HL-60 (cell line): Measurements from ENCODE around the gene FAM118A.

Source experiments
- DNase-seq, 2 experiments: peaks; one replicate each; pipeline ENCODE4 v3.0.0-alpha.2; 2010 to 2020; ENCODE audit warnings: low read depth in 1 of 2, low spot score in 1 of 2
- H3K27ac ChIP-seq: fragments of 250-450 bp; sonication (Bioruptor Pico); replicated peaks from 2 replicates; pipeline ENCODE4 v1.5.1; 2020; ENCODE audit warnings: mild to moderate bottlenecking, moderate library complexity
- H3K27me3 ChIP-seq: fragments of 250-450 bp; sonication (Bioruptor Pico); 2 replicates; pipeline ENCODE4 v1.5.1; 2021; ENCODE audit warnings: mild to moderate bottlenecking, moderate library complexity; ENCODE audit not compliant: insufficient read depth, poor library complexity, severe bottlenecking
- H3K4me3 ChIP-seq: replicated peaks from 2 replicates; pipeline ENCODE4 v1.5.1; 2011; ENCODE audit warnings: mild to moderate bottlenecking, control low read depth, low read length; ENCODE audit not compliant: insufficient read depth
- CTCF ChIP-seq: IDR thresholded peaks from one replicate; pipeline ENCODE4 v1.5.1; 2011; ENCODE audit warnings: low read length, control low read depth, inconsistent platforms; ENCODE audit not compliant: insufficient read depth
- GABPA ChIP-seq: IDR thresholded peaks from 2 replicates; pipeline ENCODE4 v1.6.1; 2012; ENCODE audit warnings: low read depth
- POLR2AphosphoS5 ChIP-seq: IDR thresholded peaks from 2 replicates; pipeline ENCODE4 v1.6.1; 2012; ENCODE audit warnings: low read depth
- REST ChIP-seq: IDR thresholded peaks from 2 replicates; pipeline ENCODE4 v1.6.1; 2012; ENCODE audit warnings: low read depth; ENCODE audit not compliant: insufficient replicate concordance
- SPI1 ChIP-seq: IDR thresholded peaks from 2 replicates; pipeline ENCODE4 v1.6.1; 2012; ENCODE audit warnings: low read depth, mild to moderate bottlenecking, borderline replicate concordance

FAM118A gene

GRCh38 chr22:45262931-45263462 lies 46.7 kb upstream of the FAM118A start:
- TF ChIP-seq GABPA: no peak
- TF ChIP-seq REST: no peak
- no peak; the same call in 1 of the 2 replicates for TF ChIP-seq POLR2AphosphoS5
- no peak for TF ChIP-seq CTCF
- TF ChIP-seq SPI1: no peak
- Histone ChIP-seq H3K4me3 (0 out of 2 replicates have a peak overlapping the region, but pooled peaks have one; percentile 1), H3K27ac (peak overlapping the region; percentile 58; the same call in 1 of the 2 replicates), H3K27me3 (no peaks in the 10 kb centered on the region)
- no peak for DNase-seq

GRCh38 chr22:45263463-45264269 lies 46.1 kb upstream of the FAM118A start:
- DNase-seq: peak; percentile 77 to 94
- no peak for TF ChIP-seq GABPA
- TF ChIP-seq SPI1: peak; percentile 95
- TF ChIP-seq POLR2AphosphoS5: no peak; the same call in 1 of the 2 replicates
- peak; percentile 45 for TF ChIP-seq CTCF
- no peak for TF ChIP-seq REST
- Histone ChIP-seq H3K27ac (peak overlapping the region; percentile 58), H3K27me3 (no peaks in the 10 kb centered on the region), H3K4me3 (no peak overlapping the region)

- Histone ChIP-seq H3K27me3 (no peaks in the 10 kb centered on the region), H3K27ac (no peak overlapping the region), H3K4me3 (no peak overlapping the region)
- no peak for TF ChIP-seq REST
- no peak for TF ChIP-seq SPI1
- TF ChIP-seq POLR2AphosphoS5: no peak
- no peak for TF ChIP-seq CTCF
- TF ChIP-seq GABPA: no peak
- DNase-seq: no peak
Observed at GRCh38 chr22:45265535-45265934, 44.2 kb upstream of the FAM118A start.
